A673 (cell line): Measurements from ENCODE around the gene PKNOX2.

Experiments used
- EZH2 ChIP-seq: fragments of 200-600 bp; sonication (generic); IDR thresholded peaks from 2 replicates; pipeline ENCODE4 v1.6.1; 2017; ENCODE audit warnings: borderline replicate concordance, low read depth, mild to moderate bottlenecking, mixed read lengths, antibody characterized with exemption, low read length; ENCODE audit not compliant: poor library complexity, severe bottlenecking
- TF ChIP-seq, protein P1 (sequence below): fragments of 300-800, 200-600 bp; sonication (generic); conservative IDR thresholded peaks from 2 replicates; pipeline ENCODE4 v1.5.1; 2017; ENCODE audit warnings: low read depth, mild to moderate bottlenecking, antibody characterized with exemption, low read length, moderate library complexity, mixed read lengths

DNA sequence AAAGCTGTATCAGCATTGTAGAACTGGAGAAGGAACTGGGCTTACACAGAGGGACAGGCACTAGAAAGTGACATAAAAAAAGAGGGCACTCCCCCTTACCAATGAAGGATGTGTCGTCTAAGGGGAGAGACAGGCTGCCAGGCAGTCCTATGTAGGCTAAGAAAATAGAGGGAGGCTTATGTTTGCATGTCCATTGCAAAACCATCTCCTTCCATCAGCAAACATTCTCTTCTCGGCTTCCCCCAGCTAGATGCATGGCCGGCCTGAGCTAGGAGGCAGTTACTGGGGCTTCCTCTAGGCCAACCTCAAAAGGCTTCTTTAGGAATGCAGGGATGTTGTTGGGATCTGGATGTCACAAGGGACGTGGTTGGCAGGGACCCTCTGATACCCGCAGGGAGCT is 139.1 kb downstream of the PKNOX2 start:
- TF ChIP-seq, protein P1, sequence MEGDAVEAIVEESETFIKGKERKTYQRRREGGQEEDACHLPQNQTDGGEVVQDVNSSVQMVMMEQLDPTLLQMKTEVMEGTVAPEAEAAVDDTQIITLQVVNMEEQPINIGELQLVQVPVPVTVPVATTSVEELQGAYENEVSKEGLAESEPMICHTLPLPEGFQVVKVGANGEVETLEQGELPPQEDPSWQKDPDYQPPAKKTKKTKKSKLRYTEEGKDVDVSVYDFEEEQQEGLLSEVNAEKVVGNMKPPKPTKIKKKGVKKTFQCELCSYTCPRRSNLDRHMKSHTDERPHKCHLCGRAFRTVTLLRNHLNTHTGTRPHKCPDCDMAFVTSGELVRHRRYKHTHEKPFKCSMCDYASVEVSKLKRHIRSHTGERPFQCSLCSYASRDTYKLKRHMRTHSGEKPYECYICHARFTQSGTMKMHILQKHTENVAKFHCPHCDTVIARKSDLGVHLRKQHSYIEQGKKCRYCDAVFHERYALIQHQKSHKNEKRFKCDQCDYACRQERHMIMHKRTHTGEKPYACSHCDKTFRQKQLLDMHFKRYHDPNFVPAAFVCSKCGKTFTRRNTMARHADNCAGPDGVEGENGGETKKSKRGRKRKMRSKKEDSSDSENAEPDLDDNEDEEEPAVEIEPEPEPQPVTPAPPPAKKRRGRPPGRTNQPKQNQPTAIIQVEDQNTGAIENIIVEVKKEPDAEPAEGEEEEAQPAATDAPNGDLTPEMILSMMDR: no peak
- no peak for TF ChIP-seq EZH2
